CD14-positive monocyte (primary cell): ENCODE data around the gene RIMBP2. TPM values are rescaled to one million over a fixed set of nuclear protein-coding genes. Genes with fewer than 3 reads are reported as not detected.

Experiments used
- DNase-seq, 3 donors: peaks; one replicate each; pipeline ENCODE4 v3.0.0-alpha.2; 2011 to 2022
- H2AFZ ChIP-seq: 2 replicates; pipeline ENCODE4 v1.6.0; 2012; ENCODE audit warnings: mild to moderate bottlenecking, low read depth, low read length, inconsistent platforms; ENCODE audit not compliant: insufficient read depth, poor library complexity, severe bottlenecking
- H3K27ac ChIP-seq, 2 donors: 1 replicate in 1 of 2; 2 replicates in 1 of 2; pipeline ENCODE4 v1.5.1; 2012 to 2013; ENCODE audit warnings: low read length in 2 of 2, control low read depth in 1 of 2, inconsistent platforms in 1 of 2, low read depth in 1 of 2, mild to moderate bottlenecking in 1 of 2
- H3K27me3 ChIP-seq, 2 donors: one replicate each; pipeline versions ENCODE4 v1.6.0 to v1.6.1; 2011 to 2013; ENCODE audit warnings: low read length in 2 of 2; ENCODE audit not compliant: control insufficient read depth in 2 of 2, insufficient read depth in 2 of 2
- H3K36me3 ChIP-seq, 2 donors: replicated peaks in 1 of 2; 1 replicate in 1 of 2; 2 replicates in 1 of 2; pipeline versions ENCODE4 v1.5.1 to v1.6.1; 2012 to 2013; ENCODE audit warnings: low read length in 2 of 2, control low read depth in 1 of 2, inconsistent platforms in 1 of 2, mild to moderate bottlenecking in 1 of 2; ENCODE audit not compliant: insufficient read depth in 2 of 2, control insufficient read depth in 1 of 2
- H3K4me1 ChIP-seq, 2 donors: 1 replicate in 1 of 2; 2 replicates in 1 of 2; pipeline versions ENCODE4 v1.5.1 to v1.6.1; 2012 to 2013; ENCODE audit warnings: low read length in 2 of 2, control low read depth in 1 of 2, inconsistent platforms in 1 of 2, mild to moderate bottlenecking in 1 of 2, moderate library complexity in 1 of 2; ENCODE audit not compliant: insufficient read depth in 2 of 2, control insufficient read depth in 1 of 2
- H3K4me2 ChIP-seq: replicated peaks from 2 replicates; pipeline ENCODE3; 2012; ENCODE audit warnings: low read length, moderate library complexity, mild to moderate bottlenecking; ENCODE audit not compliant: poor library complexity, severe bottlenecking; ENCODE audit errors: extremely low read depth
- H3K4me3 ChIP-seq, 3 experiments: fragments of 200-600 bp in 1 of 3; sonication (generic) in 1 of 3; replicated peaks in 1 of 3; 1 replicate in 2 of 3; 2 replicates in 1 of 3; pipeline ENCODE4 v1.5.1; 2011 to 2013; ENCODE audit warnings: low read length in 3 of 3, mild to moderate bottlenecking in 3 of 3, control low read depth in 2 of 3, low read depth in 2 of 3, inconsistent platforms in 1 of 3, moderate library complexity in 1 of 3
- H3K79me2 ChIP-seq: 2 replicates; pipeline ENCODE4 v1.6.0; 2012; ENCODE audit warnings: mild to moderate bottlenecking, control low read depth, inconsistent platforms, low read length, moderate library complexity; ENCODE audit not compliant: insufficient read depth
- H3K9ac ChIP-seq: 2 replicates; pipeline ENCODE4 v1.6.0; 2017; ENCODE audit warnings: low read length, mild to moderate bottlenecking; ENCODE audit not compliant: insufficient read depth, poor library complexity, severe bottlenecking
- H3K9me3 ChIP-seq, 2 donors: replicated peaks in 1 of 2; 1 replicate in 1 of 2; 2 replicates in 1 of 2; pipeline versions ENCODE4 v1.5.1 to v1.6.1; 2012 to 2013; ENCODE audit warnings: low read length in 2 of 2, control low read depth in 1 of 2; ENCODE audit not compliant: control insufficient read depth in 1 of 2, insufficient read depth in 1 of 2
- H4K20me1 ChIP-seq: 2 replicates; pipeline ENCODE4 v1.6.0; 2012; ENCODE audit warnings: mild to moderate bottlenecking, low read length, control low read depth, moderate library complexity; ENCODE audit not compliant: insufficient read depth
- H3K27ac Mint-ChIP-seq, 7 donors: one replicate each; pipeline ENCODE4 v1.8.0; 2020; ENCODE audit warnings: mild to moderate bottlenecking in 7 of 7, mixed read lengths in 7 of 7, moderate library complexity in 6 of 7, inconsistent platforms in 2 of 7
- H3K27me3 Mint-ChIP-seq, 3 donors: one replicate each; pipeline ENCODE4 v1.8.0; 2021 to 2022; ENCODE audit warnings: low read depth in 3 of 3, mild to moderate bottlenecking in 3 of 3, mixed read lengths in 3 of 3, moderate library complexity in 3 of 3, inconsistent platforms in 1 of 3
- H3K36me3 Mint-ChIP-seq, 2 donors: one replicate each; pipeline ENCODE4 v1.8.0; 2020; ENCODE audit warnings: mixed read lengths in 2 of 2, inconsistent platforms in 1 of 2, mild to moderate bottlenecking in 1 of 2
- H3K4me1 Mint-ChIP-seq: one replicate; pipeline ENCODE4 v1.8.0; 2020; ENCODE audit warnings: mild to moderate bottlenecking, mixed read lengths
- H3K4me3 Mint-ChIP-seq, 2 donors: one replicate each; pipeline ENCODE4 v1.8.0; 2020; ENCODE audit warnings: mild to moderate bottlenecking in 2 of 2, mixed read lengths in 2 of 2, moderate library complexity in 1 of 2
- H3K9me3 Mint-ChIP-seq, 7 donors: one replicate each; pipeline ENCODE4 v1.8.0; 2020 to 2022; ENCODE audit warnings: mixed read lengths in 7 of 7, mild to moderate bottlenecking in 6 of 7, moderate library complexity in 6 of 7, inconsistent platforms in 2 of 7
- CTCF ChIP-seq: fragments of 200-600 bp; IDR thresholded peaks from one replicate; pipeline ENCODE4 v1.8.0; 2022; ENCODE audit warnings: antibody characterized with exemption, mild to moderate bottlenecking
- WGBS: methylation state at CpG from one replicate; pipeline ENCODE4 v1.1.5; 2013; ENCODE audit warnings: missing lambda C conversion rate; ENCODE audit not compliant: insufficient coverage; 5-methylcytosine and 5-hydroxymethylcytosine counted together
- intact Hi-C, 2 donors: fragments of 100-400 bp; cut with micrococcal nuclease; formaldehyde crosslinking; loops; one replicate each; pipeline versions ENCODE4 v1.15.0 to v1.15.1; 2023
- polyA plus RNA-seq, 3 donors: library from polyadenylated mRNA; depleted of rRNA in 1 of 3; unstranded in 2 of 3; stranded (reverse) in 1 of 3; fragments of 300-500 nt in 2 of 3; fragments of >200 nt in 1 of 3; fragmentation: Illumina TruSeq in 2 of 3; gene quantifications; 1 replicate in 2 of 3; 2 replicates in 1 of 3; pipeline ENCODE4 v1.2.3, GENCODE V29; 2012 to 2021

Gene RIMBP2
- polyA plus RNA-seq, 3 donors, result not detected

DNA sequence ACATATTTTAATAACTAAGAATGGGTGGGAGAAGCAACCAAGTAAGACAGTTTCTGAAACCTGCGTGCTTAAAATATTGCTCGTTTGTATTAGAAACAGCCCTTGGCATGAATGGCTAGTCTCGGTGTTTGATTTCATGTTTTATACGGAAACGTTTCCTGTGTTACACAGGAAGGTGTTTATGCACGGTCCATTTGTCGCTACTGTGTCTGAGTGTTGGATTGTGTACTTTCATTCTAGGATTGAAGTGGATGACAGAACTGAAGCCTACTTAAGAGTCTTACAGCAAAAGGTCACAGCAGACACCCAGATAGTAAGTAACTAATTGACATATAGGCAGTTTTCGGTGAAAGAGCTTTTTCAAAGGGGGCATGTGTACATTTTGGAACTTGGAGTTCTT, 358.9 kb downstream of the RIMBP2 start:
- Histone ChIP-seq H3K4me1 (no peaks in the 10 kb centered on the region), H3K9ac (no peak overlapping the region), H2AFZ (no peak overlapping the region), H3K4me2 (no peak overlapping the region), H3K4me3 (no peak overlapping the region), H3K9me3 (no peaks in the 10 kb centered on the region), H3K36me3 (no peaks in the 10 kb centered on the region), H3K27ac (no peak overlapping the region), H4K20me1 (no peaks in the 10 kb centered on the region), H3K27me3 (no peaks in the 10 kb centered on the region), H3K79me2 (no peaks in the 10 kb centered on the region)
- H3K4me1 Mint-ChIP-seq, result no peaks in the 10 kb centered on the region
- no peak for TF ChIP-seq CTCF
- intact Hi-C loops, result no loop called here
- DNase-seq, result no peak
- peaks cover 4 to 9% (median 5%) of the 10 kb centered on the region in 3 donors for H3K27me3 Mint-ChIP-seq
- 87% methylated on average over 2 of the region's 8 CpGs for WGBS
- peaks cover 0 to 1% (median 0%) of the 10 kb centered on the region in 7 donors for H3K9me3 Mint-ChIP-seq
- no peak overlapping the region for H3K4me3 Mint-ChIP-seq
- no peak overlapping the region for H3K27ac Mint-ChIP-seq
- H3K36me3 Mint-ChIP-seq, result no peaks in the 10 kb centered on the region

- Histone ChIP-seq H3K27ac (no peak overlapping the region), H2AFZ (no peak overlapping the region), H3K79me2 (no peaks in the 10 kb centered on the region), H3K9ac (no peak overlapping the region), H3K4me1 (no peaks in the 10 kb centered on the region), H3K36me3 (no peaks in the 10 kb centered on the region), H3K27me3 (no peaks in the 10 kb centered on the region), H3K4me3 (no peak overlapping the region), H3K9me3 (no peaks in the 10 kb centered on the region), H4K20me1 (no peaks in the 10 kb centered on the region), H3K4me2 (no peak overlapping the region)
- whole genome bisulfite sequencing, result 94% methylated on average over 7 of the region's 8 CpGs
- no peaks in the 10 kb centered on the region for H3K36me3 Mint-ChIP-seq
- peaks cover 0 to 1% (median 0%) of the 10 kb centered on the region in 7 donors for H3K9me3 Mint-ChIP-seq
- intact Hi-C loops, result no loop called here
- H3K27me3 Mint-ChIP-seq, result peaks cover 5 to 9% (median 5%) of the 10 kb centered on the region in 3 donors
- no peak overlapping the region for H3K4me3 Mint-ChIP-seq
- no peak overlapping the region for H3K27ac Mint-ChIP-seq
- DNase-seq, result no peak
- H3K4me1 Mint-ChIP-seq, result no peaks in the 10 kb centered on the region
- TF ChIP-seq CTCF, result no peak
These were observed 359.9 kb downstream of the RIMBP2 start for GRCh38 chr12:130356222-130356621.
